Measurements from ENCODE around the gene LIMCH1.

DNA sequence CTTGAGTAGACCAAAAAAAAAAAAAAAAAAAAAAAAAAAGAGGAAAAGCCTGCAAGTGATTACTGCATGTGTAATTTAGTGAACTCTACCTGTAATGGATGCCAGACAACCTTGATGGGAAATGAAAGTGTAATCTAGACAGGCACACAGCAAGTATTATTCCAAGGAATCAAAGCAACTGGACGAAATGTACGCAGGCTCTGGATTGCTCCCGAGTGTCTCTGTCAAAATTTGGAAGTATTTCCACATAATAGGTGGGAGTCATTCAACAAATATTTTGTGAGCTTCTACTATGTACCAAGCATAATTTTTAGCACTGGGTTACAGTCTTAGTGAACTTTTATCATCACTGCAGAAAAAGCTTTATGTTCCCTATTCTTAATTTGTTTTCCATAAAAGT, 64.2 kb downstream of the LIMCH1 start:
- TF ChIP-seq, protein P1, sequence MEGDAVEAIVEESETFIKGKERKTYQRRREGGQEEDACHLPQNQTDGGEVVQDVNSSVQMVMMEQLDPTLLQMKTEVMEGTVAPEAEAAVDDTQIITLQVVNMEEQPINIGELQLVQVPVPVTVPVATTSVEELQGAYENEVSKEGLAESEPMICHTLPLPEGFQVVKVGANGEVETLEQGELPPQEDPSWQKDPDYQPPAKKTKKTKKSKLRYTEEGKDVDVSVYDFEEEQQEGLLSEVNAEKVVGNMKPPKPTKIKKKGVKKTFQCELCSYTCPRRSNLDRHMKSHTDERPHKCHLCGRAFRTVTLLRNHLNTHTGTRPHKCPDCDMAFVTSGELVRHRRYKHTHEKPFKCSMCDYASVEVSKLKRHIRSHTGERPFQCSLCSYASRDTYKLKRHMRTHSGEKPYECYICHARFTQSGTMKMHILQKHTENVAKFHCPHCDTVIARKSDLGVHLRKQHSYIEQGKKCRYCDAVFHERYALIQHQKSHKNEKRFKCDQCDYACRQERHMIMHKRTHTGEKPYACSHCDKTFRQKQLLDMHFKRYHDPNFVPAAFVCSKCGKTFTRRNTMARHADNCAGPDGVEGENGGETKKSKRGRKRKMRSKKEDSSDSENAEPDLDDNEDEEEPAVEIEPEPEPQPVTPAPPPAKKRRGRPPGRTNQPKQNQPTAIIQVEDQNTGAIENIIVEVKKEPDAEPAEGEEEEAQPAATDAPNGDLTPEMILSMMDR (conservative IDR thresholded peaks at IDR 0.05; ENCODE audit: low read length), result no peak
- no peak for TF ChIP-seq EZH2phosphoT487 (IDR thresholded peaks at IDR 0.05; ENCODE audit: borderline replicate concordance, low read depth, low read length)
